Suprapubic skin (tissue), 4 donors: ENCODE measurements around the gene ETS1. TPM values are rescaled to one million over a fixed set of nuclear protein-coding genes. Genes with fewer than 3 reads are reported as not detected.

Experiments used
- DNase-seq, 2 donors: peaks; one replicate each; pipeline ENCODE4 v3.0.0-alpha.2; 2019; ENCODE audit warnings: low spot score in 2 of 2
- H3K27ac ChIP-seq: fragments of 200-600 bp; sonication (generic); one replicate; pipeline ENCODE4 v1.5.1; 2019
- H3K27me3 ChIP-seq: fragments of 200-600 bp; sonication (generic); one replicate; pipeline ENCODE4 v1.5.1; 2019
- H3K36me3 ChIP-seq: fragments of 200-600 bp; sonication (generic); one replicate; pipeline ENCODE4 v1.5.1; 2019
- H3K4me1 ChIP-seq: fragments of 200-600 bp; sonication (generic); one replicate; pipeline ENCODE4 v1.5.1; 2019
- H3K4me3 ChIP-seq: fragments of 200-600 bp; sonication (generic); one replicate; pipeline ENCODE4 v1.5.1; 2019; ENCODE audit warnings: mild to moderate bottlenecking
- H3K9me3 ChIP-seq: fragments of 200-600 bp; sonication (generic); one replicate; pipeline ENCODE4 v1.5.1; 2019
- CTCF ChIP-seq, 2 donors: fragments of 200-600 bp in 1 of 2; fragments of 450-650 bp in 1 of 2; sonication (generic) in 1 of 2; IDR thresholded peaks; one replicate each; pipeline ENCODE4 v1.5.1; 2016 to 2019; ENCODE audit warnings: antibody characterized with exemption in 2 of 2, mild to moderate bottlenecking in 1 of 2, moderate library complexity in 1 of 2
- EP300 ChIP-seq: sonication (generic); formaldehyde crosslinking; IDR thresholded peaks from one replicate; pipeline ENCODE4 v1.6.1; 2017; ENCODE audit warnings: antibody characterized with exemption
- POLR2A ChIP-seq, 2 donors: fragments of 450-650 bp; IDR thresholded peaks; one replicate each; pipeline ENCODE4 v1.6.1; 2017; ENCODE audit warnings: antibody characterized with exemption in 2 of 2, mild to moderate bottlenecking in 2 of 2, moderate library complexity in 2 of 2
- POLR2AphosphoS5 ChIP-seq, 3 donors: sonication (generic); formaldehyde crosslinking; IDR thresholded peaks; one replicate each; pipeline ENCODE4 v1.6.1; 2017; ENCODE audit warnings: antibody characterized with exemption in 3 of 3
- WGBS: methylation state at CpG from one replicate; pipeline ENCODE4 v1.1.5; 2018; 5-methylcytosine and 5-hydroxymethylcytosine counted together
- total RNA-seq, 4 donors: library from RNA; depleted of rRNA; stranded (reverse); fragments of >200 nt; gene quantifications; one replicate each; pipeline ENCODE4 v1.1.0, GENCODE V29; 2016

Gene ETS1
- total RNA-seq, 4 donors from 2014 or later: 21.7 to 42.6 (median 33.7) TPM

GRCh38 chr11:128575961-128576350 is 11.4 kb downstream of the ETS1 start:
- no peak overlapping the region for H3K4me3 ChIP-seq
- WGBS: 27% methylated on average over 4 of the region's 4 CpGs
- TF ChIP-seq CTCF (IDR thresholded peaks at IDR 0.05) (no peak), POLR2AphosphoS5 (IDR thresholded peaks at IDR 0.05) (no peak), POLR2A (IDR thresholded peaks at IDR 0.05) (no peak), EP300 (no peak)
- peaks cover 14% of the 10 kb centered on the region for H3K4me1 ChIP-seq
- no peaks in the 10 kb centered on the region for H3K36me3 ChIP-seq
- no peak for DNase-seq
- no peaks in the 10 kb centered on the region for H3K9me3 ChIP-seq
- no peaks in the 10 kb centered on the region for H3K27me3 ChIP-seq
- H3K27ac ChIP-seq: no peak overlapping the region

- Histone ChIP-seq H3K9me3 (no peaks in the 10 kb centered on the region), H3K36me3 (no peaks in the 10 kb centered on the region), H3K27me3 (no peaks in the 10 kb centered on the region), H3K4me3 (no peak overlapping the region), H3K27ac (no peak overlapping the region), H3K4me1 (peaks cover 14% of the 10 kb centered on the region)
- TF ChIP-seq EP300: no peak
- TF ChIP-seq POLR2AphosphoS5 (IDR thresholded peaks at IDR 0.05): no peak
- TF ChIP-seq CTCF (IDR thresholded peaks at IDR 0.05): no peak
- TF ChIP-seq POLR2A (IDR thresholded peaks at IDR 0.05): no peak
- DNase-seq: no peak
- 80% methylated on average over 9 of the region's 9 CpGs for WGBS
Observed at GRCh38 chr11:128575174-128575960, 12.0 kb downstream of the ETS1 start.

- no peaks in the 10 kb centered on the region for H3K9me3 ChIP-seq
- H3K36me3 ChIP-seq: no peaks in the 10 kb centered on the region
- H3K27me3 ChIP-seq: no peaks in the 10 kb centered on the region
- H3K4me3 ChIP-seq: no peak overlapping the region
- 70% methylated on average over 2 of the region's 2 CpGs for WGBS
- H3K27ac ChIP-seq: no peak overlapping the region
- TF ChIP-seq POLR2AphosphoS5 (IDR thresholded peaks at IDR 0.05): no peak
- TF ChIP-seq CTCF (IDR thresholded peaks at IDR 0.05): no peak
- no peak for TF ChIP-seq EP300
- TF ChIP-seq POLR2A (IDR thresholded peaks at IDR 0.05): no peak
- no peak for DNase-seq
- H3K4me1 ChIP-seq: peaks cover 14% of the 10 kb centered on the region
Observed at GRCh38 chr11:128574576-128575011, 12.8 kb downstream of the ETS1 start.

GRCh38 chr11:128573638-128574037 is 13.7 kb downstream of the ETS1 start:
- Histone ChIP-seq H3K27me3 (no peaks in the 10 kb centered on the region), H3K27ac (no peak overlapping the region), H3K36me3 (no peaks in the 10 kb centered on the region), H3K9me3 (no peaks in the 10 kb centered on the region), H3K4me1 (peaks cover 14% of the 10 kb centered on the region), H3K4me3 (no peak overlapping the region)
- no peak for DNase-seq
- TF ChIP-seq EP300: no peak
- TF ChIP-seq CTCF (IDR thresholded peaks at IDR 0.05): no peak
- no peak for TF ChIP-seq POLR2AphosphoS5 (IDR thresholded peaks at IDR 0.05)
- no peak for TF ChIP-seq POLR2A (IDR thresholded peaks at IDR 0.05)
- 89% methylated on average over 5 of the region's 5 CpGs for WGBS

GRCh38 chr11:128572965-128573364 is 14.4 kb downstream of the ETS1 start:
- no peaks in the 10 kb centered on the region for H3K9me3 ChIP-seq
- TF ChIP-seq POLR2A (IDR thresholded peaks at IDR 0.05): no peak
- no peak for TF ChIP-seq CTCF (IDR thresholded peaks at IDR 0.05)
- no peak for TF ChIP-seq EP300
- TF ChIP-seq POLR2AphosphoS5 (IDR thresholded peaks at IDR 0.05): no peak
- no peaks in the 10 kb centered on the region for H3K36me3 ChIP-seq
- 86% methylated on average over 6 of the region's 6 CpGs for WGBS
- H3K27me3 ChIP-seq: no peaks in the 10 kb centered on the region
- no peak for DNase-seq
- H3K4me1 ChIP-seq: peaks cover 14% of the 10 kb centered on the region
- no peak overlapping the region for H3K4me3 ChIP-seq
- no peak overlapping the region for H3K27ac ChIP-seq
